ENCODE results near the gene HOXB3.

DNA sequence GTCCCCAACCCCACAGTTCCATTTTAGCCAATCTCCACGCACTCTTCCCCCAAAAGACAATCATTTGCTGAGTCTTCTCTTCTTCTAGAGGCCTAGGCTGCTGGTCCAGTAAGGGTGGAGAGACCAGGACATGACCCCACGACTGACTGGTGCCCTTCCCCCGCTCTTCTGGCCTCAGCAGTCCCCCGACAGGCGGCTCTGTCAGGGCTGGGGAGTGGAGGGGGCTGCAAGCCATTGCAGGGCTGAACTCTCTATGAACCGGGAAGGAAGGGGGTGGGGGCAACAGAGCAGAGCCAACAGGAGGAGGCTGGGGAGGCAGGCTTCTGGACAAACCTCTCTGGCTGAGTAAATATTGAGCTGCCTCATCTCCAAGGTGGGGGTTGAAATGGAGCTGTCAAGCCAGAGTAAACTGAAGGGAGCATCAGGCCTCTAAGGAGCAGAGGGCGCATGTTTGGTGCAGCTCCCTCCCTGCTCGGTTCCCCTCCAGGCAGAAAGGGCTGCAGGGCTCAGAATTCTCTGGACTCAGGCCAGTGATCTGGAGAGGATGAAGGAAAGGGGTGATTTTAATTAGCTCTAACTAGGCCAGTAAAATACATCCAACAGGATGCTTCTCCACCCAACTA, 67.9 kb downstream of the HOXB3 start:
- TF ChIP-seq, protein P1, sequence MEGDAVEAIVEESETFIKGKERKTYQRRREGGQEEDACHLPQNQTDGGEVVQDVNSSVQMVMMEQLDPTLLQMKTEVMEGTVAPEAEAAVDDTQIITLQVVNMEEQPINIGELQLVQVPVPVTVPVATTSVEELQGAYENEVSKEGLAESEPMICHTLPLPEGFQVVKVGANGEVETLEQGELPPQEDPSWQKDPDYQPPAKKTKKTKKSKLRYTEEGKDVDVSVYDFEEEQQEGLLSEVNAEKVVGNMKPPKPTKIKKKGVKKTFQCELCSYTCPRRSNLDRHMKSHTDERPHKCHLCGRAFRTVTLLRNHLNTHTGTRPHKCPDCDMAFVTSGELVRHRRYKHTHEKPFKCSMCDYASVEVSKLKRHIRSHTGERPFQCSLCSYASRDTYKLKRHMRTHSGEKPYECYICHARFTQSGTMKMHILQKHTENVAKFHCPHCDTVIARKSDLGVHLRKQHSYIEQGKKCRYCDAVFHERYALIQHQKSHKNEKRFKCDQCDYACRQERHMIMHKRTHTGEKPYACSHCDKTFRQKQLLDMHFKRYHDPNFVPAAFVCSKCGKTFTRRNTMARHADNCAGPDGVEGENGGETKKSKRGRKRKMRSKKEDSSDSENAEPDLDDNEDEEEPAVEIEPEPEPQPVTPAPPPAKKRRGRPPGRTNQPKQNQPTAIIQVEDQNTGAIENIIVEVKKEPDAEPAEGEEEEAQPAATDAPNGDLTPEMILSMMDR (IDR thresholded peaks at IDR 0.05), result no peak
- no peak for TF ChIP-seq EP300 (IDR thresholded peaks at IDR 0.05; ENCODE audit: low read depth)
- no peak for TF ChIP-seq POLR2A (IDR thresholded peaks at IDR 0.05)

Measured in transverse colon (tissue), 3 donors.